PC-3 (cell line): ENCODE measurements around the gene KCNH1. TPM values are rescaled to one million over a fixed set of nuclear protein-coding genes. Genes with fewer than 3 reads are reported as not detected.

ENCODE experiments used
- ATAC-seq: fragments of 200-7000 bp; cut with Tn5 transposase; 2 replicates; pipeline ENCODE4 v1.9.1; 2020; ENCODE audit warnings: mild to moderate bottlenecking, moderate library complexity
- BruUV-seq: library from RNA; stranded (reverse); fragments of 400-500 nt; replicated peaks from 2 replicates; lab custom pipeline; 2021; lab: Mats Ljungman, UMichigan
- CTCF ChIA-PET: fragments of 300-600 bp; sonication (Branson Sonifier 250); formaldehyde crosslinking; loops from one replicate; lab custom pipeline; 2022; ENCODE audit warnings: antibody characterized with exemption; lab: Charles Lee
- POLR2A ChIA-PET: fragments of 300-600 bp; sonication (Branson Sonifier 250); formaldehyde crosslinking; loops from one replicate; lab custom pipeline; 2022; ENCODE audit warnings: antibody characterized with exemption; ENCODE audit not compliant: unreplicated experiment; lab: Charles Lee
- DNase-seq: peaks from one replicate; pipeline ENCODE4 v3.0.0-alpha.2; 2015
- H2AFZ ChIP-seq: fragments of 300-600 bp; sonication (generic); 2 replicates; pipeline ENCODE4 v1.6.0; 2016; ENCODE audit warnings: antibody characterized with exemption, low read length
- H3F3A ChIP-seq: fragments of 300-600 bp; sonication (generic); one replicate; pipeline ENCODE4 v1.6.0; 2017; ENCODE audit warnings: antibody characterized with exemption, low read length, control low read depth, mild to moderate bottlenecking; ENCODE audit not compliant: unreplicated experiment
- H3K27ac ChIP-seq: fragments of 300-600 bp; sonication (generic); 2 replicates; pipeline ENCODE4 v1.5.1; 2016; ENCODE audit warnings: mild to moderate bottlenecking, low read length
- H3K27me3 ChIP-seq: fragments of 300-600 bp; sonication (generic); 2 replicates; pipeline ENCODE4 v1.6.1; 2016; ENCODE audit warnings: low read length, mixed read lengths
- H3K36me3 ChIP-seq: fragments of 300-600 bp; sonication (generic); 2 replicates; pipeline ENCODE4 v1.6.1; 2016; ENCODE audit warnings: low read depth, mixed run types, low read length, mixed read lengths
- H3K4me1 ChIP-seq: fragments of 300-600 bp; sonication (generic); 2 replicates; pipeline ENCODE4 v1.5.1; 2016; ENCODE audit warnings: low read length; ENCODE audit not compliant: insufficient read depth
- H3K4me2 ChIP-seq: fragments of 300-600 bp; sonication (generic); 2 replicates; pipeline ENCODE4 v1.6.0; 2016; ENCODE audit warnings: low read length
- H3K4me3 ChIP-seq: fragments of 300-600 bp; sonication (generic); 2 replicates; pipeline ENCODE4 v1.5.1; 2016; ENCODE audit warnings: mild to moderate bottlenecking, low read length, mixed read lengths
- H3K79me2 ChIP-seq: fragments of 300-600 bp; sonication (generic); 2 replicates; pipeline ENCODE4 v1.6.1; 2017; ENCODE audit warnings: low read length, mixed read lengths
- H3K9ac ChIP-seq: fragments of 300-600 bp; sonication (generic); 2 replicates; pipeline ENCODE4 v1.6.0; 2016; ENCODE audit warnings: mild to moderate bottlenecking, low read length
- H3K9me2 ChIP-seq: fragments of 300-600 bp; sonication (generic); replicated peaks from 2 replicates; pipeline ENCODE4 v1.6.1; 2016; ENCODE audit warnings: mixed run types, low read length, mixed read lengths
- H3K9me3 ChIP-seq: fragments of 300-600 bp; sonication (generic); 2 replicates; pipeline ENCODE4 v1.6.1; 2016; ENCODE audit warnings: low read length, mixed read lengths
- H4K20me1 ChIP-seq: fragments of 300-600 bp; sonication (generic); 2 replicates; pipeline ENCODE4 v1.6.1; 2016; ENCODE audit warnings: low read length, mixed read lengths
- EZH2 ChIP-seq: fragments of 300-600 bp; sonication (generic); IDR thresholded peaks from one replicate; pipeline ENCODE4 v1.6.1; 2017; ENCODE audit warnings: antibody characterized with exemption, mild to moderate bottlenecking, low read length; ENCODE audit not compliant: unreplicated experiment
- EZH2phosphoT487 ChIP-seq: fragments of 300-600 bp; sonication (generic); IDR thresholded peaks from 2 replicates; pipeline ENCODE4 v1.6.1; 2018; ENCODE audit warnings: mild to moderate bottlenecking, antibody characterized with exemption, low read length, borderline replicate concordance
- intact Hi-C: fragments of 100-400 bp; cut with micrococcal nuclease; formaldehyde crosslinking; loops from 2 replicates; pipeline ENCODE4 v1.9.0; 2023
- total RNA-seq: library from RNA; depleted of rRNA; stranded (reverse); fragments of >200 nt; gene quantifications from 2 replicates; pipeline ENCODE4 v1.2.3, GENCODE V29; 2014
- TF ChIP-seq, protein P1 (sequence below): fragments of 300-600 bp; sonication (generic); conservative IDR thresholded peaks from 2 replicates; pipeline ENCODE4 v1.5.1; 2017; ENCODE audit warnings: antibody characterized with exemption, low read depth, mild to moderate bottlenecking, low read length

The KCNH1 gene
- total RNA-seq, 1 experiment from 2014 or later, result not detected

DNA sequence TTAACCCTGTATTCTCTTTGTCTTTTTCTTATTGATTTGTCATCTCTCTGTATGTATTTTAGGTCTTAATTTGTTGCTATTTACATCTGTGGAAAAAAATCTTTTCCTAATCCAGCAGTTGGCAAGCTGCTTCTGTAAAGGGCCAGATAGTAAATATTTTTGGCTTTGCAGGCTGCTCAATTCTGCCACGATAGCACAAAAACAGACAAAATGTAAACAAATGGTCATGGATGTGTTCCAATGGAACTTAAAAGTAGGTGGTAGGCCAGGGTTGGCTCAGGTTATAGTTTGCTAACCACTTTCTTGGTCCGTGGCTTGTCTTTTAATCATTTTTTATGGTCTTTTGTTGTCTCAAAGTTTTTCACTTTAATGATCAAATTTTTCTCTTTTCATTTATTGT, 433.4 kb downstream of the KCNH1 start:
- ATAC-seq (no peak), DNase-seq (no peak)
- Histone ChIP-seq H3K36me3 (no peaks in the 10 kb centered on the region), H3F3A (no peaks in the 10 kb centered on the region), H3K27ac (no peak overlapping the region), H3K9ac (no peak overlapping the region), H3K79me2 (no peaks in the 10 kb centered on the region), H3K27me3 (peaks cover 29% of the 10 kb centered on the region), H3K4me2 (no peak overlapping the region), H3K9me2 (no peaks in the 10 kb centered on the region), H2AFZ (no peak overlapping the region), H4K20me1 (no peaks in the 10 kb centered on the region), H3K4me1 (no peaks in the 10 kb centered on the region), H3K9me3 (no peaks in the 10 kb centered on the region), H3K4me3 (no peak overlapping the region)
- ChIA-PET POLR2A (no interaction called here), CTCF (no interaction called here)
- TF ChIP-seq EZH2phosphoT487 (no peak), EZH2 (no peak)
- TF ChIP-seq, protein P1, sequence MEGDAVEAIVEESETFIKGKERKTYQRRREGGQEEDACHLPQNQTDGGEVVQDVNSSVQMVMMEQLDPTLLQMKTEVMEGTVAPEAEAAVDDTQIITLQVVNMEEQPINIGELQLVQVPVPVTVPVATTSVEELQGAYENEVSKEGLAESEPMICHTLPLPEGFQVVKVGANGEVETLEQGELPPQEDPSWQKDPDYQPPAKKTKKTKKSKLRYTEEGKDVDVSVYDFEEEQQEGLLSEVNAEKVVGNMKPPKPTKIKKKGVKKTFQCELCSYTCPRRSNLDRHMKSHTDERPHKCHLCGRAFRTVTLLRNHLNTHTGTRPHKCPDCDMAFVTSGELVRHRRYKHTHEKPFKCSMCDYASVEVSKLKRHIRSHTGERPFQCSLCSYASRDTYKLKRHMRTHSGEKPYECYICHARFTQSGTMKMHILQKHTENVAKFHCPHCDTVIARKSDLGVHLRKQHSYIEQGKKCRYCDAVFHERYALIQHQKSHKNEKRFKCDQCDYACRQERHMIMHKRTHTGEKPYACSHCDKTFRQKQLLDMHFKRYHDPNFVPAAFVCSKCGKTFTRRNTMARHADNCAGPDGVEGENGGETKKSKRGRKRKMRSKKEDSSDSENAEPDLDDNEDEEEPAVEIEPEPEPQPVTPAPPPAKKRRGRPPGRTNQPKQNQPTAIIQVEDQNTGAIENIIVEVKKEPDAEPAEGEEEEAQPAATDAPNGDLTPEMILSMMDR, result no peak
- intact Hi-C loops, result no loop called here
- no TSS peak for BruUV-seq

DNA sequence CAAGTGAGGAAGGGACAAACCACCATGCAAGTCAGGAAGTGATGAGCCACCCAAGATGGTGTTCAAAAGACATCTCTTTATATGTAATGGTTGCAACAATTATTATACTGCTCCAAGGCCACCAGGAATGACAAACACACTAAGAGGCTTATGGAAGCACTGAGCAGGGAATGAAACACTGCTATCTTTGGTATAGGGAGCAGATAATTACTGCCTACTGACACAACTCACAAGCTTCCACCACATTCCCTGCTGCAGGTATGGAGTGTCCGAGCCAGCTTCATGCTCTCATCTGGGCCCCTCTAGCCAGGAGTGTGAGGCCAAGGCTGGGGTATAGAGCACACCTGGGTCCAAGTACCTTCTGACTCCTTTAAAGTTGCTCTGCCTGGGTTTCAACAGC, 433.9 kb downstream of the KCNH1 start:
- H2AFZ ChIP-seq, result no peak overlapping the region
- no peak for DNase-seq
- CTCF ChIA-PET, result no interaction called here
- H3K9ac ChIP-seq, result no peak overlapping the region
- H3K27me3 ChIP-seq, result peaks cover 29% of the 10 kb centered on the region
- H3K9me2 ChIP-seq, result no peaks in the 10 kb centered on the region
- no peaks in the 10 kb centered on the region for H3K79me2 ChIP-seq
- H3K4me2 ChIP-seq, result no peak overlapping the region
- POLR2A ChIA-PET, result no interaction called here
- no peak for ATAC-seq
- no peak overlapping the region for H3K27ac ChIP-seq
- no TSS peak for BruUV-seq
- H3K36me3 ChIP-seq, result no peaks in the 10 kb centered on the region
- H4K20me1 ChIP-seq, result no peaks in the 10 kb centered on the region
- H3K4me3 ChIP-seq, result no peak overlapping the region
- no peaks in the 10 kb centered on the region; the same call in 1 of the 2 replicates for H3K9me3 ChIP-seq
- H3F3A ChIP-seq, result no peaks in the 10 kb centered on the region
- intact Hi-C loops, result no loop called here
- TF ChIP-seq, protein P1, result no peak
- TF ChIP-seq EZH2phosphoT487 (no peak), EZH2 (no peak)
- no peaks in the 10 kb centered on the region for H3K4me1 ChIP-seq

DNA sequence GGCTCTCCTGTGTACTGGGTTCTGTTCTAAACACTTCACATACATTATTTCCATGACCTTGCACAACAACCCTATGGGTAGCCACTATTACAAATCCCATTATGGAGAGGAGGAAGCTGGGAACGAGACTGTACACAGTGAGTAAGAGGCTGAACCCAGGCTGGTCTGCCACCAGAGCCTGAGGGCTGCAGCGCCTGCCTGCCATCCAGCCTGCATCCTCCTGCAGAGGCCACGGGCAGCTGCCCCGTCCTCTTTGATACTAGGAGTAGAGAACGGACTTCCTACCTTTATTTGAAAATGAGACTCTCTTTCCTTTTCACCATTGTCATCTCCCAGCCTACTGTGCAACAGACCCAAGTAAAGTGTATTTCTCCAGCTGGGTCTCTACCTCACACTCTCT, 435.3 kb downstream of the KCNH1 start:
- Histone ChIP-seq H4K20me1 (no peaks in the 10 kb centered on the region), H3F3A (no peaks in the 10 kb centered on the region), H3K9me2 (no peaks in the 10 kb centered on the region), H3K9me3 (no peaks in the 10 kb centered on the region; the same call in 1 of the 2 replicates), H3K27me3 (peaks cover 32% of the 10 kb centered on the region), H3K4me3 (no peak overlapping the region), H3K79me2 (no peaks in the 10 kb centered on the region), H3K36me3 (no peaks in the 10 kb centered on the region), H3K9ac (no peak overlapping the region), H3K4me1 (no peaks in the 10 kb centered on the region), H3K27ac (no peak overlapping the region), H2AFZ (no peak overlapping the region), H3K4me2 (no peak overlapping the region)
- no TSS peak for BruUV-seq
- intact Hi-C loops, result no loop called here
- TF ChIP-seq EZH2phosphoT487 (no peak), EZH2 (no peak)
- ChIA-PET CTCF (no interaction called here), POLR2A (no interaction called here)
- DNase-seq (no peak), ATAC-seq (no peak)
